SK-N-SH (cell line): ENCODE data around the gene FFAR3. TPM values are rescaled to one million over a fixed set of nuclear protein-coding genes. Genes with fewer than 3 reads are reported as not detected.

Experiments
- CTCF ChIA-PET: fragments of 300-600, 350-600 bp; formaldehyde crosslinking; extraction: SDS; loops from one replicate; lab custom pipeline; 2021; lab: Yijun Ruan, JAX
- POLR2A ChIA-PET: fragments of 350-600 bp; sonication (Branson Sonifier 250); formaldehyde crosslinking; extraction: SDS; loops from one replicate; lab custom pipeline; 2020; ENCODE audit warnings: antibody characterized with exemption, inconsistent platforms; lab: Yijun Ruan, JAX
- DNase-seq: peaks from one replicate; pipeline ENCODE4 v3.0.0; 2012
- H2AFZ ChIP-seq: fragments of 200-600 bp; sonication (generic); 2 replicates; pipeline ENCODE4 v1.8.1; 2016; ENCODE audit warnings: antibody characterized with exemption, mild to moderate bottlenecking, low read depth
- H3F3A ChIP-seq: fragments of 200-600 bp; sonication (generic); replicated peaks from 2 replicates; pipeline ENCODE3; 2016; ENCODE audit warnings: antibody characterized with exemption, mild to moderate bottlenecking; ENCODE audit not compliant: insufficient read depth
- H3K27ac ChIP-seq, 2 experiments: fragments of 200-500 bp in 1 of 2; fragments of 200-600 bp in 1 of 2; sonication (Bioruptor generic) in 1 of 2; sonication (generic), shearing (Covaris generic) in 1 of 2; 2 replicates each; pipeline versions ENCODE4 v1.5.1 to v1.6.1; 2014 to 2016; ENCODE audit warnings: low read depth in 2 of 2, inconsistent platforms in 1 of 2, low read length in 1 of 2, mild to moderate bottlenecking in 1 of 2, mixed read lengths in 1 of 2
- H3K27me3 ChIP-seq: fragments of 200-600 bp; sonication (generic), shearing (Covaris generic); 2 replicates; pipeline ENCODE4 v1.6.1; 2016; ENCODE audit warnings: mixed run types; ENCODE audit not compliant: insufficient read depth
- H3K36me3 ChIP-seq, 2 experiments: fragments of 200-500 bp in 1 of 2; fragments of 200-600 bp in 1 of 2; sonication (Bioruptor generic) in 1 of 2; sonication (generic) in 1 of 2; replicated peaks in 1 of 2; 2 replicates each; pipeline versions ENCODE3 to v1.5.1; 2014 to 2016; ENCODE audit warnings: low read length in 1 of 2, mild to moderate bottlenecking in 1 of 2; ENCODE audit not compliant: insufficient read depth in 2 of 2, control insufficient read depth in 1 of 2
- H3K4me1 ChIP-seq, 2 experiments: fragments of 200-500 bp in 1 of 2; fragments of 200-600 bp in 1 of 2; sonication (Bioruptor generic) in 1 of 2; sonication (generic), shearing (Covaris generic) in 1 of 2; 2 replicates each; pipeline versions ENCODE4 v1.5.1 to v1.6.1; 2014 to 2016; ENCODE audit warnings: low read depth in 1 of 2, low read length in 1 of 2, mixed run types in 1 of 2; ENCODE audit not compliant: insufficient read depth in 2 of 2, control insufficient read depth in 1 of 2
- H3K4me2 ChIP-seq: fragments of 200-600 bp; sonication (generic), shearing (Covaris generic); 2 replicates; pipeline ENCODE4 v1.6.1; 2017; ENCODE audit warnings: mixed run types
- H3K4me3 ChIP-seq, 2 experiments: fragments of 200-500 bp in 1 of 2; fragments of 200-600 bp in 1 of 2; sonication (Bioruptor generic) in 1 of 2; sonication (generic), shearing (Covaris generic) in 1 of 2; 2 replicates each; pipeline versions ENCODE4 v1.5.1 to v1.8.1; 2014 to 2016; ENCODE audit warnings: low read depth in 2 of 2, inconsistent platforms in 1 of 2, low read length in 1 of 2, mild to moderate bottlenecking in 1 of 2, mixed read lengths in 1 of 2, moderate library complexity in 1 of 2
- H3K79me2 ChIP-seq: fragments of 200-600 bp; sonication (generic); 2 replicates; pipeline ENCODE4 v1.8.1; 2017; ENCODE audit warnings: mild to moderate bottlenecking; ENCODE audit not compliant: insufficient read depth
- H3K9ac ChIP-seq: fragments of 200-600 bp; sonication (generic); 2 replicates; pipeline ENCODE4 v1.6.1; 2017; ENCODE audit warnings: mixed run types
- H3K9me2 ChIP-seq: fragments of 200-600 bp; sonication (generic); 2 replicates; pipeline ENCODE4 v1.6.1; 2017; ENCODE audit warnings: mixed run types
- H3K9me3 ChIP-seq: fragments of 200-600 bp; sonication (generic); 2 replicates; pipeline ENCODE4 v1.6.1; 2017; ENCODE audit warnings: mixed run types, mild to moderate bottlenecking, moderate library complexity
- H4K20me1 ChIP-seq: fragments of 200-600 bp; sonication (generic); 2 replicates; pipeline ENCODE4 v1.6.1; 2017; ENCODE audit warnings: mild to moderate bottlenecking, mixed run types; ENCODE audit not compliant: insufficient read depth
- CHD2 ChIP-seq: fragments of 150-350 bp; IDR thresholded peaks from 2 replicates; pipeline ENCODE4 v1.6.1; 2018; ENCODE audit warnings: low read length; ENCODE audit not compliant: partially characterized antibody
- ELF1 ChIP-seq: IDR thresholded peaks from 2 replicates; pipeline ENCODE4 v1.4.0; 2012
- EP300 ChIP-seq, 2 experiments: IDR thresholded peaks; 2 replicates each; pipeline versions ENCODE4 v1.4.0 to v1.6.1; 2012; ENCODE audit warnings: borderline replicate concordance in 1 of 2, low read depth in 1 of 2, low read length in 1 of 2
- GABPA ChIP-seq: IDR thresholded peaks from 2 replicates; pipeline ENCODE4 v1.4.0; 2012; ENCODE audit warnings: low read depth, mild to moderate bottlenecking
- MEF2A ChIP-seq: IDR thresholded peaks from 2 replicates; pipeline ENCODE4 v1.4.0; 2012; ENCODE audit warnings: low read depth, borderline replicate concordance
- MXI1 ChIP-seq: IDR thresholded peaks from 2 replicates; pipeline ENCODE4 v1.6.1; 2012; ENCODE audit warnings: mild to moderate bottlenecking, low read depth, low read length, improper control_type of control experiment
- NFIC ChIP-seq: IDR thresholded peaks from 2 replicates; pipeline ENCODE4 v1.4.0; 2012; ENCODE audit warnings: borderline replicate concordance
- NRF1 ChIP-seq: IDR thresholded peaks from 2 replicates; pipeline ENCODE4 v1.6.1; 2012; ENCODE audit warnings: low read depth, mild to moderate bottlenecking, low read length
- POLR2AphosphoS5 ChIP-seq: IDR thresholded peaks from 2 replicates; pipeline ENCODE4 v1.6.1; 2012; ENCODE audit warnings: low read depth, low read length
- RCOR1 ChIP-seq: fragments of 150-350 bp; IDR thresholded peaks from 2 replicates; pipeline ENCODE4 v1.6.1; 2017; ENCODE audit warnings: antibody characterized with exemption, low read length
- RXRA ChIP-seq: IDR thresholded peaks from 2 replicates; pipeline ENCODE4 v1.4.0; 2012; ENCODE audit warnings: low read depth, mild to moderate bottlenecking, borderline replicate concordance
- USF2 ChIP-seq: fragments of 150-350 bp; IDR thresholded peaks from 2 replicates; pipeline ENCODE4 v1.6.1; 2017; ENCODE audit warnings: antibody characterized with exemption, low read length, low read depth, borderline replicate concordance
- WGBS: methylation state at CpG from one replicate; pipeline ENCODE4 v1.1.6; 2017; ENCODE audit warnings: low lambda C conversion rate; 5-methylcytosine and 5-hydroxymethylcytosine counted together
- polyA plus RNA-seq, 3 experiments: library from polyadenylated mRNA; depleted of rRNA; stranded (reverse); fragments of >200 nt; gene quantifications; 2 replicates each; pipeline ENCODE4 v1.2.3, GENCODE V29; 2012
- TF ChIP-seq, protein P1 (sequence below): IDR thresholded peaks from 2 replicates; pipeline ENCODE4 v1.6.1; 2012; ENCODE audit warnings: mild to moderate bottlenecking, low read depth, low read length, moderate library complexity
- TF ChIP-seq, protein P2 (sequence below): IDR thresholded peaks from 2 replicates; pipeline ENCODE4 v1.4.0; 2012; ENCODE audit warnings: low read depth, borderline replicate concordance
- TF ChIP-seq, protein P3 (sequence below): fragments of 150-350 bp; IDR thresholded peaks from 2 replicates; pipeline ENCODE4 v1.6.1; 2016; ENCODE audit warnings: mild to moderate bottlenecking, low read depth, low read length

Gene FFAR3
- polyA plus RNA-seq, 1 of the 3 experiments (the other 2 are of a cell fraction) = not detected

GRCh38 chr19:35308910-35309309 lies 49.4 kb upstream of the FFAR3 start:
- WGBS = 43% methylated on average over 7 of the region's 7 CpGs
- TF ChIP-seq NRF1 = no peak
- TF ChIP-seq, protein P1, sequence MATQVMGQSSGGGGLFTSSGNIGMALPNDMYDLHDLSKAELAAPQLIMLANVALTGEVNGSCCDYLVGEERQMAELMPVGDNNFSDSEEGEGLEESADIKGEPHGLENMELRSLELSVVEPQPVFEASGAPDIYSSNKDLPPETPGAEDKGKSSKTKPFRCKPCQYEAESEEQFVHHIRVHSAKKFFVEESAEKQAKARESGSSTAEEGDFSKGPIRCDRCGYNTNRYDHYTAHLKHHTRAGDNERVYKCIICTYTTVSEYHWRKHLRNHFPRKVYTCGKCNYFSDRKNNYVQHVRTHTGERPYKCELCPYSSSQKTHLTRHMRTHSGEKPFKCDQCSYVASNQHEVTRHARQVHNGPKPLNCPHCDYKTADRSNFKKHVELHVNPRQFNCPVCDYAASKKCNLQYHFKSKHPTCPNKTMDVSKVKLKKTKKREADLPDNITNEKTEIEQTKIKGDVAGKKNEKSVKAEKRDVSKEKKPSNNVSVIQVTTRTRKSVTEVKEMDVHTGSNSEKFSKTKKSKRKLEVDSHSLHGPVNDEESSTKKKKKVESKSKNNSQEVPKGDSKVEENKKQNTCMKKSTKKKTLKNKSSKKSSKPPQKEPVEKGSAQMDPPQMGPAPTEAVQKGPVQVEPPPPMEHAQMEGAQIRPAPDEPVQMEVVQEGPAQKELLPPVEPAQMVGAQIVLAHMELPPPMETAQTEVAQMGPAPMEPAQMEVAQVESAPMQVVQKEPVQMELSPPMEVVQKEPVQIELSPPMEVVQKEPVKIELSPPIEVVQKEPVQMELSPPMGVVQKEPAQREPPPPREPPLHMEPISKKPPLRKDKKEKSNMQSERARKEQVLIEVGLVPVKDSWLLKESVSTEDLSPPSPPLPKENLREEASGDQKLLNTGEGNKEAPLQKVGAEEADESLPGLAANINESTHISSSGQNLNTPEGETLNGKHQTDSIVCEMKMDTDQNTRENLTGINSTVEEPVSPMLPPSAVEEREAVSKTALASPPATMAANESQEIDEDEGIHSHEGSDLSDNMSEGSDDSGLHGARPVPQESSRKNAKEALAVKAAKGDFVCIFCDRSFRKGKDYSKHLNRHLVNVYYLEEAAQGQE = no peak
- TF ChIP-seq MEF2A = no peak
- TF ChIP-seq POLR2AphosphoS5 = no peak
- no peak for TF ChIP-seq USF2
- no peak for TF ChIP-seq ELF1
- TF ChIP-seq, protein P2, sequence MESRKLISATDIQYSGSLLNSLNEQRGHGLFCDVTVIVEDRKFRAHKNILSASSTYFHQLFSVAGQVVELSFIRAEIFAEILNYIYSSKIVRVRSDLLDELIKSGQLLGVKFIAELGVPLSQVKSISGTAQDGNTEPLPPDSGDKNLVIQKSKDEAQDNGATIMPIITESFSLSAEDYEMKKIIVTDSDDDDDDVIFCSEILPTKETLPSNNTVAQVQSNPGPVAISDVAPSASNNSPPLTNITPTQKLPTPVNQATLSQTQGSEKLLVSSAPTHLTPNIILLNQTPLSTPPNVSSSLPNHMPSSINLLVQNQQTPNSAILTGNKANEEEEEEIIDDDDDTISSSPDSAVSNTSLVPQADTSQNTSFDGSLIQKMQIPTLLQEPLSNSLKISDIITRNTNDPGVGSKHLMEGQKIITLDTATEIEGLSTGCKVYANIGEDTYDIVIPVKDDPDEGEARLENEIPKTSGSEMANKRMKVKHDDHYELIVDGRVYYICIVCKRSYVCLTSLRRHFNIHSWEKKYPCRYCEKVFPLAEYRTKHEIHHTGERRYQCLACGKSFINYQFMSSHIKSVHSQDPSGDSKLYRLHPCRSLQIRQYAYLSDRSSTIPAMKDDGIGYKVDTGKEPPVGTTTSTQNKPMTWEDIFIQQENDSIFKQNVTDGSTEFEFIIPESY = no peak
- TF ChIP-seq, protein P3, sequence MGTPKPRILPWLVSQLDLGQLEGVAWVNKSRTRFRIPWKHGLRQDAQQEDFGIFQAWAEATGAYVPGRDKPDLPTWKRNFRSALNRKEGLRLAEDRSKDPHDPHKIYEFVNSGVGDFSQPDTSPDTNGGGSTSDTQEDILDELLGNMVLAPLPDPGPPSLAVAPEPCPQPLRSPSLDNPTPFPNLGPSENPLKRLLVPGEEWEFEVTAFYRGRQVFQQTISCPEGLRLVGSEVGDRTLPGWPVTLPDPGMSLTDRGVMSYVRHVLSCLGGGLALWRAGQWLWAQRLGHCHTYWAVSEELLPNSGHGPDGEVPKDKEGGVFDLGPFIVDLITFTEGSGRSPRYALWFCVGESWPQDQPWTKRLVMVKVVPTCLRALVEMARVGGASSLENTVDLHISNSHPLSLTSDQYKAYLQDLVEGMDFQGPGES = no peak
- no peak for TF ChIP-seq EP300 (IDR thresholded peaks at IDR 0.05; ENCODE audit: borderline replicate concordance in 1 of 2, low read depth in 1 of 2, low read length in 1 of 2)
- TF ChIP-seq NFIC = no peak
- no peak for TF ChIP-seq GABPA
- TF ChIP-seq RXRA = no peak
- TF ChIP-seq CHD2 = no peak
- TF ChIP-seq MXI1 = no peak
- TF ChIP-seq RCOR1 = no peak
- TF ChIP-seq, all 33 proteins: peak for 0
- no peaks in the 10 kb centered on the region for H3K9me2 ChIP-seq
- H3K27me3 ChIP-seq = peaks cover 10% of the 10 kb centered on the region
- H3K9ac ChIP-seq = no peak overlapping the region
- H3K4me1 ChIP-seq = no peaks in the 10 kb centered on the region
- DNase-seq = no peak
- H2AFZ ChIP-seq = no peak overlapping the region
- H3K4me3 ChIP-seq = no peak overlapping the region
- CTCF ChIA-PET = interaction anchor here (0.6 kb wide), 1 partner anchor 114 kb away, joined by 3 read pairs; no protein-coding TSS in a partner anchor
- no peaks in the 10 kb centered on the region for H3K79me2 ChIP-seq
- POLR2A ChIA-PET = no interaction called here
- no peaks in the 10 kb centered on the region for H3K36me3 ChIP-seq
- H4K20me1 ChIP-seq = no peaks in the 10 kb centered on the region
- no peaks in the 10 kb centered on the region for H3K9me3 ChIP-seq
- no peak overlapping the region for H3K4me2 ChIP-seq
- no peaks in the 10 kb centered on the region for H3F3A ChIP-seq
- no peak overlapping the region for H3K27ac ChIP-seq
